Activated T-cell treated with anti-CD3 and anti-CD28 coated beads, Interleukin-2, amount 50 U/mL, for 48 hours (primary cell): ENCODE data around the gene PCSK6.

Source experiments
- DNase-seq, 2 experiments: peaks; one replicate each; pipeline ENCODE4 v3.0.0-alpha.2; 2020

Gene PCSK6

DNA sequence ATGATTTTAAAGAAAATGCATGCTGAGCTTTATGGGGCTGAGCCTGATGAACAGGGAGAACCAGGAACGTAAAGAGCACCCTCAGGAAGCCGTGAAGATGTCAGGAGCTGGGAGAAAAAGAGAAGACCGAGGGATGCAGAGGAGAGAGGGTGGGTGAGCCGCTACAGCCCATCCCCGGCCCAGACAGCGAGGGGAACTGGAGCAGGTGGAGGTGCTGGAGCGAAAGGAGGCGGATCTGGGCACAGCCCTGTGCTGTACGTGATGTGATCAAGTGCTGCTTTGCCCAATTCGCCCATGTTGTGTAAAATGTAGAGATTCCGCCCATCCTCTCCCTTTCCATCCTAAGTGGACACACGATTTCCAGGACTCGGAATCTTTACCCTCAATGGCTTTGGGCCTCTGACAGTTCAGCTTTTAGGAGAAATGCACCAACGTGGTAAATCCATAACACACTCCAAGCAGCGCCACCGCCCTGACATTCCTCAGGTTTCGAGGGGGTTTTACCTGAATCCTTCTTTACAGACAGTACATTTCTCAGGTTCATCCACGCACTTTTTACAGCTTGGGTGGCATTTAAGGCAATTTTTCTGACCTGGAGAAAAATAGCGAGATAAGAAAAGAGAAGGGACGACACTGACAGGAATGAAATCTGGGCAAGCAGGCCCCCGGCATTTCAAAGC is 167.4 kb downstream of the PCSK6 start:
- no peak for DNase-seq

DNA sequence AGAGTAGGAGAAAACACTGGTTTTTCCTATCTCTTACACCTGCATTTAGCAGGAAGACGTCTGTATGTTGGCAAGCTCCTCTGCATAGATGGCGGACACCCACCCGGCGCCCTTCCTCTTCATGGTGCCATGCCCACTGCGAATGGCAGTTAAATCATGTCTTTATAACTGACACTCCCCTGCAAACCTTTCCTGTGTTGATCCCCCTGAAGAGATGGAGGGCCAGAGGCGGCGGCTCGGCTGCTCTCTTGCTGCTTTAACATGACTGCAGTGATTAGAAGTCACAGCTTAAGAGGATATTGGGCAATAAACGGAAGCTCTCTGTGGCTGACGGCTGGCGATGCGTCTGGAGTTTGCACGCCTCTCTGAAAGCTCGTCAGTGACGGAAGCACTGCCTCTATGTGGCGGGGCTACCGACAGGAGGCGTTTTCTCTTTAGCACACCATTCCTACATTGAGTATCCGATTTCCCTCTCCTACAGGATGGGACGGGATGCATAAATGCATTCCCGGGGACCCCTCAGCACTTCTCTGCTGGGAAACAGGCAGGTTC is 168.9 kb downstream of the PCSK6 start:
- peak; percentile 70 to 74 for DNase-seq

DNA sequence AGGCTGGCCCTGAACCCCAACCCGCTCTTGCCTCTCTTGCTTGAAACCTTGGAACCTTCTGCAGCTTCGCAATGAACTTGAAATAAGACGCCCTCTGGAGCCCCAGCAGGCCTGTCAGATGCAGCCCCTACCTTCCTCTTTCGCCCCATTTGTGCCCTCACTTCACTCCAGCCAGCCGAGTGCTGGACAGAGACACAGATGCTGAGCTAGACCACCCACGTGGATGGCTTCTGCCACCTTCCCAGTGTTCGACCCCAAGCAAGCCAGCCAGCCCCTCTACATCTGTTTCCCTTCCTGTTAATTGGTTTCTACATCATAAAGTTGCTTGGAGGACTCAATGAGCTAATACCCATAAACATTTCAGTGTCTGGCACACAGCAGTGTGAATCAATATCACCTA is 170.7 kb downstream of the PCSK6 start:
- no peak for DNase-seq

DNA sequence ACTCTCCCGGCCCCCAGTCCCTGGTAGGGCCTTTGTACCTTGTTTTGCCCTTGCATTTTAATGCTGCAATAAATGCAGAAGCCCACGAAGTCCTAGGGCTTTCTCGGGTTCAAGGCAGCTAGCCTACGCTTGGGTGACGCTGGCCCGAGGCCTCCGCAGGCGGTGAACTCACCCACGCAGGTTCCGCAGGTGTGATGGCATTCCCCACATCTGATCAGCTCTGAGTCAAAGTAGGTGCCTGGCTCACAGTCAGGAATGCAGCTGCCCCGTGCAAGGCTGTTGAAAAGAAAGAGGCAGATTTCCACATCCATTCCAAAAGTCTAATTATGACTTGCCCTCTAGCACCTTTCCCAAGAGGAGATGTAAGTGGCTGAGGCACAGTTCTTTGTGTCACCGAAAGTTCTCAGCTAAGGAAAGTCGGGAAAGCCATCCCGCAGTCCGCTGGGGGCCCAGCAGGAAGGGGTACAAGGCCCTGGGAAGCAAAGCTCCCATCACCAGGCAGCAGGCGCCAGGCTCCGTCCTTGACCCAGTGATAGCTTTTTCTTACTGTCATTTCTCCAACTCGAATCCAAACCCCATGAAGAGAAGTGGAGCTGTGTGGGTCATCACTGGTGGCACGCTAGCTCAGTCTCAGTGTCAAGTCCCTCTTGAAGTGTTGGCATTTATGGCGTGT is 171.2 kb downstream of the PCSK6 start:
- no peak for DNase-seq

DNA sequence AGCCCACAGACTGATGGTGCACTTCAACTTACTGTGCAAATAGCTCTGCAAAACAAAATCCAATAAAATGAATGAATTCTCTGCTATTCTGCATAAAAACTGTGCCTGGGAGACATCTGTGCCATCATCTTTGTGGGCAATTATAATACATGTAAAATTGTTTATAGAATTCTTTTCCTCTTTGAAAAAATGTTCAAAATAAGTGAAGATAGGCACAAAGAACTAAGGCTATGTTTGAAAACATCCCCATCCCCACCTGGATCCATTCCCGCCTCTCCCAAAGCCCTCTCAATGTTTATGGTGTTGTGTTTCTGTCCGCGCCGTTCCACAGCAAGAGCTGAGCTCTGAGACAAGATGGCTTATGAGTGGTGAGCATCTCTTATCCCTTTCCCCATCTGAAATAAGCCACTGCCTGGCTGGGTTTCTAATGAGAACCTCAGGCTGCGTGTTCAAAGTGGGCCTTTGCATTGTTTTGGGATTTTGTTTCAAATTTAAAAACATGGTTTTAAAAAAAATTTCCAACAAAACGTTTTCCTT is 172.1 kb downstream of the PCSK6 start:
- no peak for DNase-seq

DNA sequence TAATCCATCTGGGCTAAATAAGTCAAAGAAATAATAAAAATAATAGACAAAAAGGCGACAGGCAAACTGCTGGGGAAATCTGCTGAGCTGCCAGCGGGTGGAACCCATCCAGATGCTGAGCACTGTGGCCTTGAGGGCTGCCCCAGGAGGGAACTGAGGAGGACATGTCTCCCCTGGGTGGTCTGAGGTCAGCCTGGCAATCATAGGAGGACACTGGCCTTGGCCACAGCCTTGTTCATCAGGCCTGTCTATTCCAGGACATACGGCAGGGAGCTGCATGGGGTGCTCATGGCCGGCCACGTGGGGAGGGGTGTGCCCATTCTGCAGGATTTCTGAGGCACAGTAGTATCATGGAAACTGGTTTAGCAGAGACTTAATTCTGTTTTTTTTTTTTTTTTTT is 173.0 kb downstream of the PCSK6 start:
- no peak for DNase-seq

DNA sequence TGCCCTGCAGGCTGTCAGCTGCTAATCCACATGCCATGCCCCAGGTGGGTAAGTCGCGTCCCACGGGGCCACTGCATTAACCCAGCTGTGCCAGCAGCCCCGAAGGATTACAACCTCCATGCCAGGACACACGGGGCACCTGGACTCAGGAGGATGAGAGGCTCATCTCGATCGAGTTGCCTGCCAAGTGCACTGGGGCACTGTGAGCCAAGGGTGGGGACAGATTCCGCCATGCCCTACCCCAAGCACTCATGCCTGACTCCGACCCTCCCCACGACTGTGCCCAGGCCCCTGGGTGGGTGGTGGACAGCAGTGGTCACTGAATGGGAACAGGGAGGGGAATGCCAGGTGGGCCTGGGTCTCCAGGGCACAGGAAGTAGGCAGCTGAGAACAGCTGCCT is 173.8 kb downstream of the PCSK6 start:
- no peak for DNase-seq

DNA sequence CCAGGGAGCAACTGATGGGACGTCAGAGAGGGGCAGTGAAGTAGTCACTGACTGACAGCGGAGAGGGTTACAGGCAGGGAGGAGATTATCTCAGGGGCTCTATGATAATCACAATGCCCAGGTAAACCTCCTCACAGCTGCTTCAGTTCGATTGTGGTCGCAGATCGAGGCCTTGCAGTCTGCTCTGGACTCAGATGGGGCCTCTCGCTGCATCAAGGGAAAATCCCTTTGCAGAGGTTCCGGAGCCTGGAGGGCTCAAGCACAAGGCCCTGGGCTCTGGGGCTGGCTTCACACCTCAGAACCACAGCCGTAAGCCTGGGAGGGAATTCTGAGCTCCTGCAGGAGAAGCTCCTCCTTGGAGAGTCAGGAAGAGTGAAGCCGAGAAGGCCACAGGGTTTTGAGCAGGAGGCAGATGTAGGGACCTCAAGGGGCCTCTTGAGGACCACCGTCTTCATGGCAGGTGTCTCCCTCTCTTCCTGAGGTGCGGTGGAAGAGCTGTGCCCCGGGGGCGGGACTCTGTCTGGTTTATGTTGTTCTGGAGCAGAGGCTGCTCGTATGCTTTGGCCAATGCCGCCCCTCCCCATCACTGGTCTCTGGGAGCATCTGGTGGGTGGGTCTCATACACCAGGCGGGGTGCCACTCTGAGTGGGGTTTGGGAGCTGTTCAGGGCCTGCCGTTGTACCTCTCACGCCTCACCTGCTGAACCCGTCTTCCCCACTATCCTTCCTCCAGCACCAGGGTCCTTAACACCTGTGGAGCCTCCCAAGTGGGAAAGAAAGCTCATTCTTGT is 175.0 kb downstream of the PCSK6 start:
- DNase-seq: no peak

DNA sequence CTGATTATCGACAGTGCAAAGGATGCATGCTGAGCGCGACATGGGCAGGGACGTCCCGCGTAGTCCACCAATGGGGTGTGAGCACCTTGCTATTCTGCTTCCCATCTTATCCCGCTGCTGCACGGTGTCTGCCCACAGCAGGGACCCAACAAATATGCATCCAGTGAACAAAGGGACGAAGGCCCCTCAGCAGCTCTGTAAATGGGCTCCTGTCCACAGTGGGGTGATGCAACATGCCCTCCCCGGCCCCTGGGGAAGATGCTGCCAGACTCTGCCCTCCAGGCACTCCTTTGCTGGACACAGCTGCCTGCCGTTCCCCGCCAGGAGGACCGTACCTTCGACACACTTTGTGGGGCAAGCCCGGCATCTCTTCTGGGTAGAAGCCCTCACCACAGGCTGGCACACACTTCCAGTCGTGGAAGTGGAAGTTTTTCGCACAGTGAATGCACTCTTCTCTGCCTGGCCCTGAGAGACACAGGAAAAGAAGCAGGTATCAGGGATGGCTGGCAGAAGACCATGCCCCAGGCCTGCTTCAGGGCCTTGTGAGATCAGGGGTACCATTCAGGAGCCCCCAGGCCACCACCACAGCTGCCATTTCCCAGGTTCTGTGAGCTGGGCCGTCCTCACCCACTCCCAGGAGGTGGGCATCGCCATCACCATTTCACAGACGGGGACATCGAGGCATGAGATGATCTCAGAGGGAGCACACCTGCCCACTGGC is 176.3 kb downstream of the PCSK6 start:
- no peak for DNase-seq

DNA sequence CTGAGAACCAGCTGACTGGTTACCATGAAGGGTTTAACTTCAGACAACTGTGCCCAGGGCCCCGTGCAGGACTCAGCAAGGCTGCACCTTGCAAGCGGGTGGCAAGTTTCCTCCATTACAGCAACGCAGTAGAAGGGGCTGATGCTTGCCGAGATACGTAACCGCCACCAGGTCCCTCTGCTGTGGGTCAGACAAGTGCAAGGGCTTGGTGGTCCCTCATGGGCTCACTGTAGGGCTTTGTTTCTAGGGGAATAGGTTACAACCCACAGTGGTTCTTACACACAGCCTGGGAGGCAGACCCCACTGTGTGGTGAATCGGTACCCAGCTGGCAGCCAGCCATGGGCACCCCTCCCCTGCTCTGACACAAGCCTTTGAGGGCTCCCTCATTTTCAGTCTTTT is 179.0 kb downstream of the PCSK6 start:
- no peak for DNase-seq

DNA sequence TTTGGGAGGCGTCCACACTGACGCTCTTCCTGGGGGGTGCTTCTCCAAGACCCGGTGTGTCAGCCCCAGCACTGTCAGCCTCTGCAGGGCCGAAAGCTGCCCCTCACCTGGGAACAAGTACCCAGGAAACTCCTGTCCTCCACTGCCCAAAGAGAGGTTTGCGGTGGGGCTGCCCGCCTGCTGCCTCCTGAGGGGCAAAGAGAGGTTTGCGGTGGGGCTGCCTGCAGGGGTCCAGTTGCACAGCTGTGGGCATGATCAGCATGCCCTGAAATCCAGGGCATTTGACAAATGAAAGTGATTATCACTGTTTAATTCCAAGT is 179.4 kb downstream of the PCSK6 start:
- DNase-seq: no peak

DNA sequence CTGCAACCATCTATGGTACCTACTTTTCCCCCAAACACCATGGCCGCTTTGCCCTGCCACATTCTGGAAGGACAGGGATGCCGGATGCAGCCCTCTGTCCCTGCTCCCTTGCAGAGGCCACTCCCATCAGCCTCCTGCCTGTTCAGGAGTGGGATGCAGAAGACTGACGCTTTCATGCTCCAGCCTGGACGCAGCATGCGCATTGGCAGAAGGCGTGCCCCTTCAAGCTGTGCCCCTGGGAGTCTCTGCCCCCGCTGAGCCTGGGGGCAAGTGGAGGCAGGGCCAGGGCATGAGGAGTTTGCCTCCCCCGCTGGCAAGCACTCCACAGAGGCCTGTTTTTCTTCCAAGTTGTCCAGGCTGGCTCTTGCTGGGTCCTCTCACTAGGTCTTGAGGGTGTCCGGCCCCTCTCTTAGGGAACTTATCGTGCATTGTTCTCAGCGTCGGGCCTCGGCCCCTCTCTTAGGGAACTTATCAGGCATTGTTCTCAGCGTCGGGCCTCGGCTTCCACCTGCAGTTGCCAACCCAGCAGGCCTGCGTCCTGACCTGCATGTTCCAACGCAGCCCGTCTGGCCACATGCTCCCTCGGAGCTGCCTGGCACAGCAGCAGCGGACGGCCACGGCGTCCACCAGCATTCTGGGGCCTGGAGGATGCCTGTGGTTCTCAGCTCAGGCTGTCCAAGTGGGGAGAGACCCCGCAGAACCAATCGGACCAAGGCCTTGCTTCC is 179.9 kb downstream of the PCSK6 start:
- no peak for DNase-seq

DNA sequence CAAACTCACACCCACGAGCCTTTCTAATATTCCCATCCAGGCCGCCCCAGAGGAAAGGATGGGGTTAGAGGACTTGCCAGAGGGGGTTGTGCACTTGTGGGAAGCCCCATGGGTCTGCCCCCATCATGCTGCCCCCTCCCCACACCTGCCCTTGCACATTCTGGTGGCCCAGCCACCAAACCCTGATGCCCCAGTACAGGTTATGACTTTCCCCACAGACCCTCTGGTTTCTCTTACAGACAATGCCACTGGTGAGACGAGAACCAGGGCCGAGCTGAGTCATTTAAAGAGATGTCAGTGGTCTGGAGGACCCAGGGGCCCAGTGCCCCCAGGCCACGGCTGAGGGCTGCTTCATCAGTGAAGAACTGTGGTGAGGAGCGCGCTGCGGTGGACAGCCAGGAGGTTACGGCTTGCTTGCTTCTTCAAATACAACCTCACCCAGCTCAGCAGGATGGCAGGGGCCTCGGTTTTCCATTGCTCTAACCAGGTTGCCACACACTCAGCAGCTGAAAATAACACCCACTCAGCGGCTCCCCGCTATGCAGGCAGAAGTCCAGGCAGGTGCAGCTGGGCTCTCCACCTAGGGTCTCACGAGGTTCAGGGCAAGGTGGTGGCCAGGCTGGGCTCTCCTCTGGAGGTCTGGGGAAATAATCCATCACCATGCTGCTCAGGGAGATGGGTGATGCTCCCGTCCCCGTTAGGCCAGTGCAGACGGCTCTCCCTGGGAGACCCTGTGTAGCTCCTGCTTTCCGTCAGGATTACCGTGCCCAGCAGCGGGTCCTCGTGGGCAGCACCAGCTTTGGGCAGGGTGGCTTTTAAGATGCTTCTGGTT is 180.7 kb downstream of the PCSK6 start:
- DNase-seq: no peak

DNA sequence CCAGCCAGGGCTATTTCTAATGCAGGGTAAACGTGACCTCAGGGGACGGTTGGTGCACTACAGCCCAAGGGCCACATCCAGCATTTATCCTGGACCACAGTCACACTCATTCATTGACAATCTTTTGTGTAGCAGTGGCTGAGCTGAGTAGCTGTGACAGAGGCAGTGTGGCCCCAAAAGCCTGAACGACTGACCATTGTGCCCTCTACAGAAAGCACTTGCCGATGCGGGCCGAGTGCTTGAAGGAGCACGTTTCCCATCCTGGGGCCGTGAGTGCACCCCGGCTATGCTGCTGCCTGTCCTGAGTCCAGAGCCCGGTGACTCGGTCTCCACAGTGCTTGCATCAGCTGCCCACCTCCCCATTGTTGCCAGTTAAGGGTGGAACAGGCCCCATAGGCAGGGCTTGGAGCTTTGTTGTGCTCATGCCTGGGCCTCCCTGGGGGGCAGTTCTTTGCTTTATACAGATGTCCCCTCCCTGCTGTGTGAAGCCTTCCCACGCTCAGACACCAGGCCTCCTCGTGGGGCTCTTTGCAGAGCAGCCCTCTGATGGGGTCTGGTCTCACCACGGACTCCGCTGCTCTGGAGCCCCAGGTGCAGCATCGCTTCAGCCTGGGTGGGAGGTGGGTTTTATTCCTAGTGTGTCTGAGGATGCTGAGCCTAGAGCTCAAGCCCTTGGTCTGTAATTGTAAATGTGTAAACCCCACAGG is 181.5 kb downstream of the PCSK6 start:
- no peak for DNase-seq

DNA sequence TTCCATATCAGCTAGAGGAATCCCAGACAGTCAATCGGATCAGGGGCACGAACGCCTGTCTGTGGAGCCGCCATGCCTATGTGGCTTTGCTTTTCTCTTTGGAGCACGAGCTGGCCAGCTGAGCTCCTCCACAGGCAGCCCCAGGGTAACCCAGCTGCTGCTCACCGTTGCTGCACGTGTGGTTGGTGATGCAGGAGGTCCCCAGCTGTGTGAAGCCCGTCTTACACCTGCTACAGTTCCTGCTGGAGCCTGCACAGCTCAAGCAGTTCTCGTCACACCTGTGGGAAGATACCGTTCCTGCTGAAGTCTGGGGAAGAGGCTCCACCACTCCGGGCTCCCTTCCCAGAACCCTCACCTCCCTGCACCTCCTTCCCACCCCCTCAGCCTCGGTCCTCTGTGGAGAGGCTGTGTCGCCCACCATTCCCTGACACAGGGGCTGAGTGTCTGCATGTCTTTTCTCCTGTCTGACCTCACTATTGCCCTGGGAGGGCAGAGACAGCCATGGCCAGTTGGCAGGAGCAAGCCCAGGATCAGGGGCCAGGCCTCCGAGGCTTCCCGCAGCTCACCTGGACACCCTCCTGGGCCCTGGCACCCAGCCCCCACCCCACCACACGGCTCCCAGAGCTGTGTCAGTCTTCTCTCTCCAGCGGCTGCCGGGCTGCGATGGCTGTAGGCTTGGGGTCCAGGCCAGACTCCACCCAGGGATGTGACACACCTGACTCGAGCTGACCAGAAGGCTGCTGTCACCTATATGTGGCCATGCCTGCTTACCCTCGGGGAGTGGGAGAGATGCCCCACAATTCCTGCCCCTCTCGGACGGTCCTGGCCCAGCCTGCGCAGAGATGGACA is 182.2 kb downstream of the PCSK6 start:
- DNase-seq: no peak

DNA sequence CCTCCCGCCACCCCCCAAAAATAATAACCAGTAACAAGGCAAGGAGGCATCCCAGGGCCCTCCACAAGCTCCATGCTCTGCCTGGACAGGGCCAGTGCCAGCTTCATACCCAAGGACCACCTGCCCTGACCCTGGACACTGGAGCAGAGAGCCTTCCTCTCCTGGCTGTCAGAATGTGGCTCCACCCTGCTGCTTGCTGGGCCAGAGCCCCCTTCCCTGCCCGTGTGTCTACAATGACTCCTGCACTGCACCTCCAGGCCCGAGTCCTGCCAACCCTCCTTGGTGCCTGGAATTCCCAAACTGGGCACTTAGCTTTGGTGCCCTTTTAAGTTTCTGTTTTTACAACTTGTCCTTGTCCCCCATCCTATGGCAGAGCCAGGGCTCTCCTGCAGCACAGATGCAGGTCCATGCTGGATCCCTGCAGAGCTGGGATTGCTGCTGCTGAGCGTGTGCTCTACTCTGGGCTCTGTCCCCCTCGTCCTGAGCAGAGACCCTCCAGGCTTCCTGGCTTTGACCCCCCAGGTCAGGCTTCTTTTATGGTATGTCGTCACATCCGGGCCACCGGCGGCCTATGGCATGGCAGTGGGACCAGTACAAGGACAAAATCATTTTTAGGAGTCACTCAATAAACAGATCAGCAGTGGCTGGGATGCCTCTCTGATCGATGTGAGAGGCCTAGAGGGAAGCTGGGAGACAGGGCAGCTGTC is 183.0 kb downstream of the PCSK6 start:
- no peak for DNase-seq

DNA sequence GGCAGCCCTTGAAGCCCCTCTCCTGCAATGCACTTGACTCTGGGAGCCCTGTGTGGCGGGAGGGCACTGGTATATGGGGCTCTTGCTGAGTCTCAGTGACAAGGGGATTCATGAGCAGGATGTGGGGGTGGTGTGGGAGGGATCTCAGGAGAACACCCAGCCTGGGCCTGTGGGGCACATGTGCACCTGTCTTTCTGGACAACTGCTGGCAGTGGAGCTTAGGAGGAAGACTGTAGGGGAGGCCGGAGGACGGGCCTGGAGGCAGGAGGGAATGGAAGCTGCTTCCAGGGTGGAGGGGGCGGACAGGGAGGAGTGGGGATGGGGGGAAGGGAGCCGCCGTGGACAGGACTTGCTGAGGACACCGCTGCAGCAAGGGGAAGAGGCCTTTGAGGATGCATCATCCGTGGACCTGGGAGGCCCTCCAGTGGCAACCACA is 183.7 kb downstream of the PCSK6 start:
- no peak for DNase-seq

DNA sequence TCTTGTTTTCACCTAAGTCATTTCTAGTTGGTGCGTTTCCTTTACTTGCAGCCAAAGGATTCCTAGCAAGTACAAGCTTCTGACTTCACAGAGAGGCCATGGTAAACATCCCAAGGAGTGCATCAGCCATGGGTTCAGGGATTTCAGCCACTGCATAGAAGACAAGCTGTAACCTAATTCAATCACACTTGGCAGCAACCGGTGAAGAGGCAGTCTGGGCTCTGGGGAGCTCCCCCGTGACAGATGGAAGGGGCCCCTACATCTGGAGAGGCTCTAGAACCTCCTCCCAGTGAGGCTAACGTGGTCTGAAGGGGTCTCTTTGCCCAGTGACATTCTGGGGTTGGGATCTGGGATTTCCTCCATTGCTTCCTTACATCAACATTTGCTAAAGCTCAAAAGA is 186.1 kb downstream of the PCSK6 start:
- no peak for DNase-seq
